GM21381 (cell line): Measurements from ENCODE around the gene AOC1.
"Not testable (repeated sequence)": the region's sequence is repeated elsewhere in the genome, so short reads cannot be mapped to it uniquely, and the experiment has no call there.

Source experiments
- ATAC-seq: cut with Tn5 transposase; IDR thresholded peaks from one replicate; pipeline ENCODE4 v1.9.1; 2021; ENCODE audit warnings: mild to moderate bottlenecking, moderate library complexity; ENCODE audit not compliant: unreplicated experiment

AOC1 gene

GRCh38 chr7:150852371-150852905 is at the start of gene AOC1:
Gene AOC1 (plus strand): TSS chr7:150852517. CDS start chr7:150856471, 3,954 bp downstream.
- ATAC-seq = no peak

- no peak for ATAC-seq
Measured at GRCh38 chr7:150803161-150803860, 49.0 kb upstream of the AOC1 start.

- ATAC-seq = no peak
Measured at GRCh38 chr7:150804802-150805201, 47.5 kb upstream of the AOC1 start.

GRCh38 chr7:150805864-150806263 is 46.5 kb upstream of the AOC1 start:
- no peak for ATAC-seq

GRCh38 chr7:150806454-150806853 is 45.9 kb upstream of the AOC1 start:
- ATAC-seq = no peak

GRCh38 chr7:150806863-150807262 is 45.5 kb upstream of the AOC1 start:
- no peak for ATAC-seq

GRCh38 chr7:150807616-150808438 is 44.5 kb upstream of the AOC1 start:
- not testable (repeated sequence) for ATAC-seq

GRCh38 chr7:150814328-150815001 is 37.9 kb upstream of the AOC1 start:
- no peak for ATAC-seq

GRCh38 chr7:150818971-150819370 is 33.3 kb upstream of the AOC1 start:
- ATAC-seq = no peak

GRCh38 chr7:150820148-150820547 is 32.2 kb upstream of the AOC1 start:
- no peak for ATAC-seq

- no peak for ATAC-seq
Measured at GRCh38 chr7:150820578-150821198, 31.6 kb upstream of the AOC1 start.

- no peak for ATAC-seq
Measured at GRCh38 chr7:150823043-150823442, 29.3 kb upstream of the AOC1 start.

GRCh38 chr7:150823484-150824126 is 28.7 kb upstream of the AOC1 start:
- ATAC-seq = no peak

- ATAC-seq = no peak
Measured at GRCh38 chr7:150824379-150825177, 27.7 kb upstream of the AOC1 start.

GRCh38 chr7:150826061-150826849 is 26.1 kb upstream of the AOC1 start:
- no peak for ATAC-seq

- ATAC-seq = no peak
Measured at GRCh38 chr7:150828384-150828783, 23.9 kb upstream of the AOC1 start.

- ATAC-seq = no peak
Measured at GRCh38 chr7:150829426-150829825, 22.9 kb upstream of the AOC1 start.

GRCh38 chr7:150830937-150831336 is 21.4 kb upstream of the AOC1 start:
- no peak for ATAC-seq

GRCh38 chr7:150831851-150832250 is 20.5 kb upstream of the AOC1 start:
- ATAC-seq = no peak
